Kidney (tissue), 14 donors: Measurements from ENCODE around the gene TEX29. TPM values are rescaled to one million over a fixed set of nuclear protein-coding genes. Genes with fewer than 3 reads are reported as not detected.

Experiments used
- DNase-seq, 5 donors: peaks; one replicate each; pipeline ENCODE4 v3.0.0-alpha.2; 2013 to 2020
- FAIRE-seq: peaks from 2 replicates; lab custom pipeline; 2012; peaks lifted over from hg19 to GRCh38; lab: Jason Lieb, UNC
- H3K27ac ChIP-seq, 2 donors: one replicate each; pipeline ENCODE4 v1.7.0; 2013; ENCODE audit warnings: low read depth in 2 of 2, low read length in 2 of 2, inconsistent platforms in 1 of 2
- H3K27me3 ChIP-seq: one replicate; pipeline ENCODE4 v1.7.1; 2013; ENCODE audit warnings: low read length, inconsistent platforms; ENCODE audit not compliant: control insufficient read depth, insufficient read depth
- H3K36me3 ChIP-seq, 3 donors: one replicate each; pipeline versions ENCODE4 v1.7.0 to v1.7.1; 2013; ENCODE audit warnings: low read length in 3 of 3, control low read depth in 1 of 3, inconsistent platforms in 1 of 3; ENCODE audit not compliant: insufficient read depth in 3 of 3, control insufficient read depth in 2 of 3
- H3K4me1 ChIP-seq, 3 donors: one replicate each; pipeline versions ENCODE4 v1.7.0 to v1.7.1; 2013; ENCODE audit warnings: low read length in 3 of 3, inconsistent platforms in 1 of 3, low read depth in 1 of 3; ENCODE audit not compliant: control insufficient read depth in 2 of 3, insufficient read depth in 2 of 3
- H3K4me3 ChIP-seq, 3 donors: one replicate each; pipeline versions ENCODE4 v1.7.0 to v1.8.1; 2013; ENCODE audit warnings: low read length in 3 of 3, control low read depth in 1 of 3, inconsistent platforms in 1 of 3
- H3K9ac ChIP-seq, 3 donors: one replicate each; pipeline versions ENCODE4 v1.7.0 to v1.7.1; 2013; ENCODE audit warnings: low read length in 3 of 3, control low read depth in 1 of 3, inconsistent platforms in 1 of 3
- H3K9me3 ChIP-seq, 3 donors: one replicate each; pipeline versions ENCODE4 v1.7.0 to v1.7.1; 2013; ENCODE audit warnings: low read length in 3 of 3, control low read depth in 1 of 3, inconsistent platforms in 1 of 3; ENCODE audit not compliant: control insufficient read depth in 2 of 3, insufficient read depth in 1 of 3
- CTCF ChIP-seq: IDR thresholded peaks from 3 replicates; pipeline ENCODE4 v1.5.1; 2012; ENCODE audit warnings: mild to moderate bottlenecking, moderate library complexity, borderline replicate concordance; ENCODE audit not compliant: insufficient read depth; ENCODE audit errors: extremely low read depth
- intact Hi-C: fragments of 100-400 bp; cut with DNase I; formaldehyde crosslinking; loops from one replicate; pipeline ENCODE4 v1.11.1; 2022
- polyA plus RNA-seq: library from polyadenylated mRNA; stranded (reverse); fragments of 350-450 nt; fragmentation: Illumina TruSeq; extraction: RNeasy Lipid Tissue Mini Kit (QIAGEN cat#74804); gene quantifications from one replicate; pipeline ENCODE4 v1.2.3, GENCODE V29; 2014; ENCODE audit warnings: low read depth, low replicate concordance; ENCODE audit not compliant: insufficient read depth
- total RNA-seq: library from RNA; stranded (reverse); fragmentation: NEBNext Ultra II Directional; extraction: Animal tissue kit (Norgen Biotek cat#: 25700); gene quantifications from one replicate; pipeline ENCODE4 v1.2.1, GENCODE V29; 2021
- donor health status: control.
- donor health status: control.
- donor health status: control.
- donor health status: control.
- donor health status: control.
- donor health status: DM: yes; HTN: yes; CAD: no.
- donor health status: Normal renal cell carcinoma (clear cell type).

Gene TEX29
- total and polyA plus RNA-seq, 2 donors from 2014 or later = not detected

- Histone ChIP-seq H3K27ac (no peak overlapping the region), H3K9ac (no peak overlapping the region), H3K36me3 (no peaks in the 10 kb centered on the region), H3K27me3 (no peaks in the 10 kb centered on the region), H3K4me3 (no peak overlapping the region), H3K9me3 (peaks cover 0 to 3% (median 0%) of the 10 kb centered on the region in 3 donors), H3K4me1 (no peaks in the 10 kb centered on the region)
- FAIRE-seq (no peak), DNase-seq (no peak)
- TF ChIP-seq CTCF = no peak
- intact Hi-C loops = no loop called here
These were observed 64.2 kb downstream of the TEX29 start for GRCh38 chr13:111384441-111385182.

GRCh38 chr13:111385183-111385857, 64.9 kb downstream of the TEX29 start:
- Histone ChIP-seq H3K9ac (no peak overlapping the region), H3K36me3 (no peaks in the 10 kb centered on the region), H3K9me3 (peaks cover 0 to 1% (median 0%) of the 10 kb centered on the region in 3 donors), H3K27me3 (no peaks in the 10 kb centered on the region), H3K4me1 (no peaks in the 10 kb centered on the region), H3K27ac (no peak overlapping the region), H3K4me3 (no peak overlapping the region)
- intact Hi-C loops = no loop called here
- no peak for TF ChIP-seq CTCF
- DNase-seq (no peak), FAIRE-seq (no peak)

GRCh38 chr13:111387026-111387871, 66.8 kb downstream of the TEX29 start:
- no peaks in the 10 kb centered on the region for H3K4me1 ChIP-seq
- no peak overlapping the region for H3K4me3 ChIP-seq
- no peak overlapping the region for H3K27ac ChIP-seq
- no peak for TF ChIP-seq CTCF
- DNase-seq = no peak
- H3K27me3 ChIP-seq = no peaks in the 10 kb centered on the region
- no peak overlapping the region for H3K9ac ChIP-seq
- H3K36me3 ChIP-seq = no peaks in the 10 kb centered on the region
- intact Hi-C loops = no loop called here
- no peaks in the 10 kb centered on the region for H3K9me3 ChIP-seq
- no peak for FAIRE-seq
